HepG2 (cell line): ENCODE results near the gene RAB6A. TPM values are rescaled to one million over a fixed set of nuclear protein-coding genes. Genes with fewer than 3 reads are reported as not detected.
A peak's percentile ranks its signal among the peaks of the same experiment; 100 is the strongest.

Experiments
- CREM ChIP-seq, 2 experiments: sonication (generic) in 1 of 2; formaldehyde crosslinking in 1 of 2; IDR thresholded peaks; 2 replicates each; pipeline versions ENCODE4 v1.4.0 to v1.6.1; 2016 to 2020; ENCODE audit warnings: antibody characterized with exemption in 1 of 2, mild to moderate bottlenecking in 1 of 2, missing genetic modification reagents in 1 of 2
- IRF9 ChIP-seq: sonication (generic); formaldehyde crosslinking; IDR thresholded peaks from 2 replicates; pipeline ENCODE4 v1.8.0; 2022; ENCODE audit warnings: missing genetic modification reagents, mild to moderate bottlenecking, borderline replicate concordance
- KLF6 ChIP-seq: IDR thresholded peaks from 2 replicates; pipeline ENCODE4 v1.8.0; 2016; ENCODE audit warnings: missing biosample characterization, missing genetic modification reagents
- NR3C1 ChIP-seq: sonication (generic); formaldehyde crosslinking; IDR thresholded peaks from 2 replicates; pipeline ENCODE4 v1.4.0; 2020; ENCODE audit warnings: missing genetic modification reagents
- PHF8 ChIP-seq: sonication (generic); formaldehyde crosslinking; IDR thresholded peaks from 2 replicates; pipeline ENCODE4 v1.5.0; 2020; ENCODE audit warnings: missing genetic modification reagents
- POGZ ChIP-seq: sonication (generic); formaldehyde crosslinking; IDR thresholded peaks from 2 replicates; pipeline ENCODE4 v1.4.0; 2020; ENCODE audit warnings: mild to moderate bottlenecking, missing genetic modification reagents
- PTBP1 ChIP-seq: fragments of 200-400 bp; formaldehyde crosslinking; IDR thresholded peaks from 2 replicates; pipeline ENCODE4 v1.6.1; 2018; ENCODE audit warnings: low read length, low read depth; ENCODE audit not compliant: poor library complexity, severe bottlenecking
- REXO4 ChIP-seq: sonication (generic); formaldehyde crosslinking; IDR thresholded peaks from 2 replicates; pipeline ENCODE4 v1.8.0; 2022; ENCODE audit warnings: missing genetic modification reagents, mild to moderate bottlenecking, borderline replicate concordance
- RFX5 ChIP-seq: IDR thresholded peaks from 2 replicates; pipeline ENCODE4 v1.6.1; 2011; ENCODE audit warnings: low read depth, low read length, improper control_type of control experiment
- RFXANK ChIP-seq: IDR thresholded peaks from 2 replicates; pipeline ENCODE4 v1.6.1; 2016
- SMYD3 ChIP-seq: sonication (generic); formaldehyde crosslinking; IDR thresholded peaks from 2 replicates; pipeline ENCODE4 v1.8.1; 2023; ENCODE audit warnings: mild to moderate bottlenecking, missing genetic modification reagents
- SRF ChIP-seq: IDR thresholded peaks from 2 replicates; pipeline ENCODE4 v1.6.1; 2011; ENCODE audit warnings: mild to moderate bottlenecking, low read depth, low read length, moderate library complexity
- ZFP1 ChIP-seq: IDR thresholded peaks from 2 replicates; pipeline ENCODE4 v1.6.1; 2016
- ZKSCAN1 ChIP-seq: fragments of 150-350 bp; IDR thresholded peaks from 2 replicates; pipeline ENCODE4 v1.6.1; 2014; ENCODE audit warnings: low read length
- ZNF550 ChIP-seq: sonication (generic); formaldehyde crosslinking; IDR thresholded peaks from 2 replicates; pipeline ENCODE4 v1.4.0; 2020; ENCODE audit warnings: mild to moderate bottlenecking, missing genetic modification reagents, borderline replicate concordance
- ZNF589 ChIP-seq: sonication (generic); formaldehyde crosslinking; conservative IDR thresholded peaks from 2 replicates; pipeline ENCODE4 v1.8.0; 2022; ENCODE audit warnings: mild to moderate bottlenecking, moderate library complexity, missing genetic modification reagents
- ZSCAN9 ChIP-seq: IDR thresholded peaks from 2 replicates; pipeline ENCODE4 v1.6.1; 2016; ENCODE audit warnings: borderline replicate concordance
- polyA plus RNA-seq, 8 experiments: library from polyadenylated mRNA; depleted of rRNA in 3 of 8; stranded (reverse) in 7 of 8; unstranded in 1 of 8; fragments of >200 nt; fragmentation: Illumina TruSeq in 4 of 8; extraction: Trizol in 4 of 8; gene quantifications; 2 replicates each; pipeline versions ENCODE4 v1.2.1 to v1.2.3, GENCODE V29; 2011 to 2016; ENCODE audit warnings: low read depth in 4 of 8, missing spikeins in 1 of 8, mixed read lengths in 1 of 8; ENCODE audit not compliant: insufficient read depth in 1 of 8
- total RNA-seq, 5 experiments: library from RNA; depleted of rRNA; stranded (reverse); fragments of >200 nt; fragmentation: Illumina TruSeq; extraction: Trizol; gene quantifications; 2 replicates each; pipeline ENCODE4 v1.2.3, GENCODE V29; 2016; ENCODE audit warnings: low read depth in 1 of 5
- TF ChIP-seq, protein P1 (sequence below): sonication (generic); formaldehyde crosslinking; IDR thresholded peaks from 2 replicates; pipeline ENCODE4 v1.5.0; 2020; ENCODE audit warnings: mild to moderate bottlenecking, missing genetic modification reagents, borderline replicate concordance
- TF ChIP-seq, protein P2 (sequence below): sonication (generic); formaldehyde crosslinking; IDR thresholded peaks from 2 replicates; pipeline ENCODE4 v1.9.0; 2021; ENCODE audit warnings: missing genetic modification reagents, borderline replicate concordance
- TF ChIP-seq, protein P3 (sequence below): sonication (generic); formaldehyde crosslinking; IDR thresholded peaks from 2 replicates; pipeline ENCODE4 v1.4.0; 2020; ENCODE audit warnings: mild to moderate bottlenecking, missing genetic modification reagents
- TF ChIP-seq, protein P4 (sequence below): sonication (generic); formaldehyde crosslinking; IDR thresholded peaks from 2 replicates; pipeline ENCODE4 v1.8.0; 2023; ENCODE audit warnings: mild to moderate bottlenecking, missing genetic modification reagents

Gene RAB6A
- total and polyA plus RNA-seq, 2 of the 13 experiments (the other 11 are each of a cell fraction or from before 2014, with no cell fraction given), result 74.3 to 121 TPM

- TF ChIP-seq, protein P1, sequence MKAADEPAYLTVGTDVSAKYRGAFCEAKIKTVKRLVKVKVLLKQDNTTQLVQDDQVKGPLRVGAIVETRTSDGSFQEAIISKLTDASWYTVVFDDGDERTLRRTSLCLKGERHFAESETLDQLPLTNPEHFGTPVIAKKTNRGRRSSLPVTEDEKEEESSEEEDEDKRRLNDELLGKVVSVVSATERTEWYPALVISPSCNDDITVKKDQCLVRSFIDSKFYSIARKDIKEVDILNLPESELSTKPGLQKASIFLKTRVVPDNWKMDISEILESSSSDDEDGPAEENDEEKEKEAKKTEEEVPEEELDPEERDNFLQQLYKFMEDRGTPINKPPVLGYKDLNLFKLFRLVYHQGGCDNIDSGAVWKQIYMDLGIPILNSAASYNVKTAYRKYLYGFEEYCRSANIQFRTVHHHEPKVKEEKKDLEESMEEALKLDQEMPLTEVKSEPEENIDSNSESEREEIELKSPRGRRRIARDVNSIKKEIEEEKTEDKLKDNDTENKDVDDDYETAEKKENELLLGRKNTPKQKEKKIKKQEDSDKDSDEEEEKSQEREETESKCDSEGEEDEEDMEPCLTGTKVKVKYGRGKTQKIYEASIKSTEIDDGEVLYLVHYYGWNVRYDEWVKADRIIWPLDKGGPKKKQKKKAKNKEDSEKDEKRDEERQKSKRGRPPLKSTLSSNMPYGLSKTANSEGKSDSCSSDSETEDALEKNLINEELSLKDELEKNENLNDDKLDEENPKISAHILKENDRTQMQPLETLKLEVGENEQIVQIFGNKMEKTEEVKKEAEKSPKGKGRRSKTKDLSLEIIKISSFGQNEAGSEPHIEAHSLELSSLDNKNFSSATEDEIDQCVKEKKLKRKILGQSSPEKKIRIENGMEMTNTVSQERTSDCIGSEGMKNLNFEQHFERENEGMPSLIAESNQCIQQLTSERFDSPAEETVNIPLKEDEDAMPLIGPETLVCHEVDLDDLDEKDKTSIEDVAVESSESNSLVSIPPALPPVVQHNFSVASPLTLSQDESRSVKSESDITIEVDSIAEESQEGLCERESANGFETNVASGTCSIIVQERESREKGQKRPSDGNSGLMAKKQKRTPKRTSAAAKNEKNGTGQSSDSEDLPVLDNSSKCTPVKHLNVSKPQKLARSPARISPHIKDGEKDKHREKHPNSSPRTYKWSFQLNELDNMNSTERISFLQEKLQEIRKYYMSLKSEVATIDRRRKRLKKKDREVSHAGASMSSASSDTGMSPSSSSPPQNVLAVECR, result peak; percentile 79; the same call in 1 of the 2 replicates
- peak; percentile 49; the same call in 1 of the 2 replicates for TF ChIP-seq ZFP1 (CRISPR knock-in tag)
- TF ChIP-seq RFXANK (CRISPR knock-in tag), result no peak
- no peak for TF ChIP-seq PHF8
- no peak for TF ChIP-seq IRF9
- TF ChIP-seq, protein P2, sequence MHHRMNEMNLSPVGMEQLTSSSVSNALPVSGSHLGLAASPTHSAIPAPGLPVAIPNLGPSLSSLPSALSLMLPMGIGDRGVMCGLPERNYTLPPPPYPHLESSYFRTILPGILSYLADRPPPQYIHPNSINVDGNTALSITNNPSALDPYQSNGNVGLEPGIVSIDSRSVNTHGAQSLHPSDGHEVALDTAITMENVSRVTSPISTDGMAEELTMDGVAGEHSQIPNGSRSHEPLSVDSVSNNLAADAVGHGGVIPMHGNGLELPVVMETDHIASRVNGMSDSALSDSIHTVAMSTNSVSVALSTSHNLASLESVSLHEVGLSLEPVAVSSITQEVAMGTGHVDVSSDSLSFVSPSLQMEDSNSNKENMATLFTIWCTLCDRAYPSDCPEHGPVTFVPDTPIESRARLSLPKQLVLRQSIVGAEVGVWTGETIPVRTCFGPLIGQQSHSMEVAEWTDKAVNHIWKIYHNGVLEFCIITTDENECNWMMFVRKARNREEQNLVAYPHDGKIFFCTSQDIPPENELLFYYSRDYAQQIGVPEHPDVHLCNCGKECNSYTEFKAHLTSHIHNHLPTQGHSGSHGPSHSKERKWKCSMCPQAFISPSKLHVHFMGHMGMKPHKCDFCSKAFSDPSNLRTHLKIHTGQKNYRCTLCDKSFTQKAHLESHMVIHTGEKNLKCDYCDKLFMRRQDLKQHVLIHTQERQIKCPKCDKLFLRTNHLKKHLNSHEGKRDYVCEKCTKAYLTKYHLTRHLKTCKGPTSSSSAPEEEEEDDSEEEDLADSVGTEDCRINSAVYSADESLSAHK (CRISPR knock-in tag), result no peak
- no peak for TF ChIP-seq ZNF589
- TF ChIP-seq, protein P3, sequence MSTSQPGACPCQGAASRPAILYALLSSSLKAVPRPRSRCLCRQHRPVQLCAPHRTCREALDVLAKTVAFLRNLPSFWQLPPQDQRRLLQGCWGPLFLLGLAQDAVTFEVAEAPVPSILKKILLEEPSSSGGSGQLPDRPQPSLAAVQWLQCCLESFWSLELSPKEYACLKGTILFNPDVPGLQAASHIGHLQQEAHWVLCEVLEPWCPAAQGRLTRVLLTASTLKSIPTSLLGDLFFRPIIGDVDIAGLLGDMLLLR (CRISPR knock-in tag), result 0 out of 2 replicates have a peak, but pooled peaks have one; percentile 48
- TF ChIP-seq, protein P4, sequence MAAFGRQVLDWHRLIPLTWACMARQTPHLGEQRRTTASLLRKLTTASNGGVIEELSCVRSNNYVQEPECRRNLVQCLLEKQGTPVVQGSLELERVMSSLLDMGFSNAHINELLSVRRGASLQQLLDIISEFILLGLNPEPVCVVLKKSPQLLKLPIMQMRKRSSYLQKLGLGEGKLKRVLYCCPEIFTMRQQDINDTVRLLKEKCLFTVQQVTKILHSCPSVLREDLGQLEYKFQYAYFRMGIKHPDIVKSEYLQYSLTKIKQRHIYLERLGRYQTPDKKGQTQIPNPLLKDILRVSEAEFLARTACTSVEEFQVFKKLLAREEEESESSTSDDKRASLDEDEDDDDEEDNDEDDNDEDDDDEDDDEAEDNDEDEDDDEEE, result 0 out of 2 replicates have a peak, but pooled peaks have one; percentile 18
- no peak for TF ChIP-seq ZKSCAN1
- peak; percentile 35; the same call in 1 of the 2 replicates for TF ChIP-seq CREM (IDR thresholded peaks at IDR 0.05)
- TF ChIP-seq CREM (CRISPR knock-in tag; IDR thresholded peaks at IDR 0.05), result no peak
- no peak for TF ChIP-seq PTBP1
- TF ChIP-seq ZSCAN9 (CRISPR knock-in tag), result no peak; the same call in 1 of the 2 replicates
- TF ChIP-seq REXO4 (CRISPR knock-in tag), result no peak
- TF ChIP-seq SMYD3 (CRISPR knock-in tag), result no peak
- peak; percentile 35; the same call in 1 of the 2 replicates for TF ChIP-seq POGZ (CRISPR knock-in tag)
- no peak; the same call in 1 of the 2 replicates for TF ChIP-seq KLF6 (CRISPR knock-in tag)
- no peak for TF ChIP-seq ZNF550
- TF ChIP-seq SRF, result no peak
- no peak for TF ChIP-seq NR3C1
- 0 out of 2 replicates have a peak, but pooled peaks have one; percentile 37 for TF ChIP-seq RFX5
Observed at GRCh38 chr11:73652046-73652730, 108.7 kb downstream of the RAB6A start (continued).
